Measurements from ENCODE around the gene LACC1.
A peak's percentile ranks its signal among the peaks of the same experiment; 100 is the strongest.

LACC1 gene

GRCh38 chr13:43879755-43880181 lies at the start of gene LACC1:
Gene LACC1 (plus strand): TSS chr13:43879904. CDS start chr13:43880986, 1,082 bp downstream.
- DNase-seq (ENCODE audit: low read depth in 4 of 4, low spot score in 1 of 4), result peak in 1 of 4 experiments; percentile 2

GRCh38 chr13:43830497-43830881 lies 49.2 kb upstream of the LACC1 start:
- DNase-seq (ENCODE audit: low read depth in 4 of 4, low spot score in 1 of 4), result no peak

- no peak for DNase-seq (ENCODE audit: low read depth in 4 of 4, low spot score in 1 of 4)
Measured at GRCh38 chr13:43831088-43831487, 48.6 kb upstream of the LACC1 start.

- no peak for DNase-seq (ENCODE audit: low read depth in 4 of 4, low spot score in 1 of 4)
Measured at GRCh38 chr13:43835701-43836100, 44.0 kb upstream of the LACC1 start.

DNA sequence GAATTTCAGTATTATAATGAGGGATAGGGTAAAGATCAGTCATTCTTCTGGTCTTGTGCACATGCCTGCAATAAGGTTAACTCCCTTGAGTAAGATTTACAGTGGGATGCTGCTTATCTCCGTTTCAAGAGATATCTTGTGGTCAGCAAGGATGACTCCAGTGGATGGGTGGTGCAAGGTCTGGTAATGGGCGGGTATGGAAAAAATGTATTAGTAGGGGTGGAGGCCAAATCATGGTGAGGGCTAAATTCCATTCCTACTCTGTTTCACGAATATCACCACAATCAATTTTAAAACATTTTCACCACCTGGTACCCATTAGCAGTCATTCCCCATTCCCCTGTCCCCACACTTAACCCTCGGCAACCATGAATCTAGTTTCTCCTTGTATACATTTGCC lies 40.8 kb upstream of the LACC1 start:
- no peak for DNase-seq (ENCODE audit: low read depth in 4 of 4, low spot score in 1 of 4)

DNA sequence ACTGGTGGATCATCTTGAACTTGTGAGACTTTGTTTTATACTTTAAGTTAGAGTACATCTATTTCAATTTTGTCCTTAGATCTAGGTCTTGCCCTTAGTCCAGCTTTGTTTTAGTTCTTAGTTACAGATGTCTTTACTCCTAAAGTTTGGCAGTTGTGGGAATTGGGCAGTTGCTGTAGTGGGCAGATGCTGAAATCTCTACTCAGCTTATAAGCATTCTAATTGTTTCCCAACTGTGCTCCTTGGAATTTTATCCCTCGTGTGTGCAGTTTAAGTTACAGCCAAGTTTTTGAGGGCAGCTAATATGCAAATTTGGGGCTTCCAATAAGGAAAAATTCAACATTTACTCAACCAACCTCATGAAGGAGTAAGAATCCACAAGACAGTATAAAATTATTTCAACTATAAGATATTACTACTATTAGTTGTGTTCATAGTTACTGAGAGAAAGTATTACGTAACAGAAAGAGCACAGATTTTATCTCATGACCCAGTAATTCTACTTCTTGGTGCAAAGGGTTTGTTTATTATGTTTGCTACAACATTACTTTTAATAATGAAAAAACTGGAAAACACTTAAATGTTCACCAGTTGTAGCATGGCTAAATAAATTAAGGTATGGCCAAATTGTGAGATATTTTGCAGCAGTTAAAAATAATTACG lies 33.1 kb upstream of the LACC1 start:
- no peak for DNase-seq (ENCODE audit: low read depth in 4 of 4, low spot score in 1 of 4)

DNA sequence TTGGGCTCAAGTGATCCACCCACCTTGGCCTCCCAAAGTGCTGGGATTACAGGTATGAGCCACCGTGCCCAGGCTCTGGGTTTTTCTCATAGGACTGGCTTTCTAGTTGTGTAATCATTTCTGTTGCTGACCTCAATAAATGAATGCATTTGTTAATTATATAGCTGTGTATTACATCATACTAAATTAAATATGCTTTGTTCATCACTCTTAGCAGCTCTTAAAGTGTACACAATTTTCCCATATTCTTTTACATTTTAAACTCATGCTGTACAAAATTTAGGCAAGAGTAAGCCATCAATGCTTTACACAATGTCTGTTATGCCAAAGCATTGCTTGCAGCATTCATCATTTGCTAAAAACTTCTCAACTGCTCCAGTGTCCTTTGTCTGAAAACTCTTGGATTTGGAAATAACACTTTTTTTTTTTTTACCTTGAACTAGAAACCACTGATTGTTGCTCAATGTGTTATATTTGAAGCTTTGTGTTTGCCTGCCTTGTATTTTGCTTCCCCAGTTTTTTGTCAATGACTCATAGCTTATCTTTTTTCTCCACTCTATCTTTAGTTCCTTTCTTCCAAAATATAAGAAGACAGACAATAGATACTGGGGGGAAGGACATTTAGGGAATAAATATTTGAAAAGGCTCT lies 31.6 kb upstream of the LACC1 start:
- DNase-seq (ENCODE audit: low read depth in 4 of 4, low spot score in 1 of 4), result no peak

- no peak for DNase-seq (ENCODE audit: low read depth in 4 of 4, low spot score in 1 of 4)
Measured at GRCh38 chr13:43850873-43851272, 28.8 kb upstream of the LACC1 start.

GRCh38 chr13:43852923-43853404 lies 26.7 kb upstream of the LACC1 start:
- no peak for DNase-seq (ENCODE audit: low read depth in 4 of 4, low spot score in 1 of 4)

DNA sequence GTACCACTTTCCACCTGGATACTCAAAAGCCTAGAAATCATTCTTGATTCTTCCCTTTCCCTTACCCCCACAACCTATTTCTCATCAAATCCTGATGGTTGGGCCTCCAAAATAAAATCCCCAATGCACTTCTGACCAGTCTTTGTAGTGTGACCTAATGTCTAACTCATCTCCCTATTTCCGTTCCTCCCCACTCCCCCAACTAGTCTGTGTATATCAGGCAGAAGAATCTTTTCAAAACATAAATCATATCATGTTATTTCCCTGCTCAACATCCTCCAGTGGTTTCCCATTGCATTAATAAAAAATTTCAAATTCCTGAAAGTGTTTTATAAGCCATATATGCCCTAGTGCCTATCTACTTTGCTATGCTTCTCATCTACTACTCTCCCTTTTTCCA lies 17.8 kb upstream of the LACC1 start:
- no peak for DNase-seq (ENCODE audit: low read depth in 4 of 4, low spot score in 1 of 4)

DNA sequence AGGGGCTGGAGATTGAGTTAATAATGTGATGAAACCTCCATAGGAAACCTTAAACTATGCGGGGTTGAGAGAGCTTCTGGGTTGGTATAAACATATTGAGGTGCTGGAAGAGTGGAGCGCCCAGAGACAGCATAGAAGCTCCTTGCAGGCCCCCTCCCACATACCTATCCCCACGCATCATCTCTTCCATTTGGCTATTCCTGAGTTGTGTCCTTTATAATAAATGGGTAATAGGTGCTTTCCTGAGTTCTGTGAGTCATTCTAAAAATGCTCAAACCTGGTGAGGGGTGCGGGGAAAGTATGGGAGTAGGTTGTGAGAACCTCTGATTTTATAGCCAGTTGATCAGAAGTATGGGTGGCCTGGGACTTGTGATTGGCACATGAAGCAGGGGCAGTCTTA lies 14.8 kb upstream of the LACC1 start:
- no peak for DNase-seq (ENCODE audit: low read depth in 4 of 4, low spot score in 1 of 4)

DNA sequence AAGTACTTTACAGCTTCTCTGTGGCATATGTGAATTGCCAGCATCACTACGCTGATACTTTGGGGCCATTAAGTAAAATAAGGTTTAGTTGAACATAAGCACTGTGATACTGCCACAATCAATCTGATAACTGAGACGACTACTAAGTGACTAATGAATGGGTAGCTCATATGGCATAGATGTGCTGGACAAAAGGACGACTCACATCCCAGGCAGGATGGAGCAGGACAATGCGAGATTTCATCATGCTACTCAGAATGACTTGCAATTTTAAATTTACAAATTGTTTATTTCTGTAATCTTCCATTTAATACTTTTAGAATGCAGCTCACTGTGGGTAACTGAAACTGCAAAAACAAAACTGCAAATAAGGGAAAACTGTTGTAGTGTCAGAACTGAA lies 13.8 kb upstream of the LACC1 start:
- DNase-seq (ENCODE audit: low read depth in 4 of 4, low spot score in 1 of 4), result no peak

DNA sequence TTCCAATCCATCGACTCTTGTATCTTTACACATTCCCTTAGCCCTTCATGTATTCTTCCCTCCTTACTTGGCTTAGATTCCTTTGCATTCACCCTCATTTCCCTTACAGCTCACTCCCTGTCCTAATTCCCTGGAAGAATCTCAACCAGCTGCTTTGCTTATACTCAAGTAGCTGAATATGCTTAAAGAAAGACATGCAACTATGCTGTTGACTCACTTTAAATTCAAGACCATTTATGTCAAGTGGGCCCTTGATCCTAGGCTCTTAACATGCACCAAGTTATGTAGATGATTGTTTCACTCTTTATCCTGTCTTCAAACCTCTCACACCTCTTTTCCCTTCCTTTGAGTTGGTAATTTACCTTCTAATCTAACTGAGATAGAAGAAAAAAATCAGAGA lies 7.5 kb upstream of the LACC1 start:
- DNase-seq (ENCODE audit: low read depth in 4 of 4, low spot score in 1 of 4), result no peak

GRCh38 chr13:43874504-43875092 lies 5.1 kb upstream of the LACC1 start:
- no peak for DNase-seq (ENCODE audit: low read depth in 4 of 4, low spot score in 1 of 4)

DNA sequence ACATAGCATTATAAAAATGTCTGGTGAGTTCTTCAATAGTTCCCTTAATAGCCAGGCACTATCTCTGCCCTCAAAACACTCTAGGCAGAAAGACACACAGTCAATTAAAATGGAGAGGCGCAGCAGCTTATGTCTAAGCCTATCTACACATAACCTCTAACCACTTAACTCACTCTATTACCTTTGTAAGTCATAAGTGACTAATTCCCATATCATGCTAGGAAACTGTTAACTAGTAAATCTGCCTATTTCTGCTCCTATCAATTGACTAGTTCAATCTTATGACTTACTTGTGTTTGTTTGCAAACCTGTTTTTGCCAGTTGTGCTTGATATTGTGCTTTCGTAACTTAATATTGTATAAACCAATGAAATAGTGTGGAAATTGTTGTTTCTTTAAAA lies 3.3 kb upstream of the LACC1 start:
- no peak for DNase-seq (ENCODE audit: low read depth in 4 of 4, low spot score in 1 of 4)

DNA sequence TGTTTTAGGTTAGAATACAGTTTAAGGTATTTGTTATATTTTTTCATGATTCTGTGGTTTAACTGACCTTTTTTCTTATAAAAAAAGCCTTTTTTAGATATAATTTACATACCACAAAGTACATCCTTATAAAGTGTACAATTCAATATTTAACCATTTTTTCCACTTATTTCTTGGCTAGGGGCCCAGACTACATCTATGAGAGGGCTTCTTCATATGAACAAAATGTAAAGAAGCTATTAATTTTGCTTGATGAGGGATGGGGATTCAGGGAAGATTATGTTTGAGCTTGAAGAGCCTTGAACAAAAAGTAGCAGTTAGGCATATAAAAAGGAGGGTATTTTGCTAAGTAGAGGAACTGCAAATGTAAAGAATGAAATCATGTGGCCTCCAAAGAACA lies 2.4 kb upstream of the LACC1 start:
- DNase-seq (ENCODE audit: low read depth in 4 of 4, low spot score in 1 of 4), result no peak

- no peak for DNase-seq (ENCODE audit: low read depth in 4 of 4, low spot score in 1 of 4)
Measured at GRCh38 chr13:43877766-43878165, 1.9 kb upstream of the LACC1 start.

DNA sequence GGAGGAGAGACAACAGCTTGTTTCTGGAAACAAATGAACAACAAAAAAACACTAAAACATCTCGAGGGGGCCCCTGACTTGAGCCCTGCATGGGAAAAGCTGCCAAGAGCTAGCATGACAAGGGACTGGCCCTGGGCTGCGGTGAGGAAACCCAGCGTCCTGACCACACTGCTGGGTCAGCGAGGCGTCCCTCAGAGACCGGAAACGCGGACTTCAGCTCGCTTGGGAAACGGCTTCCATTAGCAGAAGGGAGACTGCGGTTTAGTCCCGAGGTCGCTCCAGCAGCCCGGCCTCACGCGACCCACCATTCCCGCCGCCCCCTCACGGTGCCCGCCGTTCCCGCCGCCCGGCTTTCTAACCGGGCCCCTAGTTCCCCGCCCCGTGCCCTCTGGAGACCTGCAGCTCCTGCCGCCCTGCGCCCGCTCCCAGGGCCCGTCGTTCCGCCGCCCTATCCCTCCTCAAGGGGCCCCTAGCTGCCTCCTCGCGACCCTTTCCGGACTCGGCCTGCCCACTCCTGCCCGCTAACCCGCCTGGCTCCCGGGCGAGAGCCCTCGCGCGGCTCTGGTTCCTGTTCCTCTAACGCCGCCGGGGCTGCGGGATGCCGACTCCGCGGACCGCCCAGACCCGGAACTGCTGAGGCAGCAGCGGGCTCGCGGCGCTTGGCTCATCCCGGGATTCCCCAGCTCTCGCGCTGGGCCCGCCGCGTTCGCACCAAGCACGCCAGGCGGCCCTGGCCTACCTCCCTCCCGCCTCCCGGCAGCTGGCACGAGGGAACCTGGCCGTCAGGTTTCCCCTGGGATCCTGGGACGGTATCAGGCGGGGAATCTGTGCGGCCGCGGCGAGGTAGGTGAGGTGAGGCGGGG lies 581 bp upstream of the LACC1 start, which contains the start of gene CCDC122:
Gene CCDC122 (minus strand): TSS at position 849 of the 863 bp plus-strand sequence. CDS start 10,364 bp downstream, outside the sequence.
- DNase-seq (ENCODE audit: low read depth in 4 of 4, low spot score in 1 of 4), result peak; percentile 41 to 75 (median 56)

- no peak for DNase-seq (ENCODE audit: low read depth in 4 of 4, low spot score in 1 of 4)
Measured at GRCh38 chr13:43880214-43880855, 631 bp downstream of the LACC1 start.

DNA sequence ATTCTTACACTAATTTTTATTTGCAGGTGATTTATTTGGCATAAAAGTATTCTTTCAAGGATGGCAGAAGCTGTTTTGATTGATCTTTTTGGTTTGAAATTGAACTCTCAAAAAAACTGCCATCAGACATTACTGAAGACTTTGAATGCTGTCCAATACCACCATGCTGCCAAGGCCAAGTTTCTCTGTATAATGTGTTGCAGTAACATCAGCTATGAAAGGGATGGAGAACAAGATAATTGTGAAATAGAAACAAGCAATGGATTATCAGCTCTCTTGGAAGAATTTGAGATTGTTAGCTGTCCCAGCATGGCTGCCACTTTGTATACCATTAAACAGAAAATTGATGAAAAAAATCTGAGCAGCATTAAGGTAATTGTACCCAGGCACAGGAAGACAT lies 1.2 kb downstream of the LACC1 start:
- DNase-seq (ENCODE audit: low read depth in 4 of 4, low spot score in 1 of 4), result no peak

DNA sequence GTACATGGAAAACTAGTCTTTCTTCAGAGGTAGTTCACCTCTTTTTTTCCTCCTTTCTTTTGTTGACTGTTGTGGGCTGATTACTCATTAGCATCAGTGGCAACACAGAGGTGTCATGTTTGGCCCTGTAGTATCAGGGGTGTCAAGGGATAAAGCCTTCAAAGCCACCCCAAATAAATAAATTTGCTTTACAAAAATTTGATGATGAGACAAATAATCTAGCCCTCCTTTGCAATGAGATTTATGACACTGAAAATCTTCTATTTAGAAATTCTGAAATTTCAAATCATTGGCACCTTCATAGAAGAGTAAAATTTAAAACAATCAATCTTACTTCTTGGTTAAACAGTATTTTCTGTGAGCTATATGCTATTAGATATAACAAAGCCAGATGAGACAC lies 1.9 kb downstream of the LACC1 start:
- no peak for DNase-seq (ENCODE audit: low read depth in 4 of 4, low spot score in 1 of 4)
